Small intestine (tissue), 7 donors: ENCODE measurements around the gene SP1. TPM values are rescaled to one million over a fixed set of nuclear protein-coding genes. Genes with fewer than 3 reads are reported as not detected.

ENCODE experiments used
- DNase-seq, 2 donors: peaks; one replicate each; pipeline versions ENCODE4 v3.0.0 to v3.0.0-alpha.2; 2013
- FAIRE-seq: peaks from 2 replicates; lab custom pipeline; 2012; peaks lifted over from hg19 to GRCh38; lab: Jason Lieb, UNC
- H3K27ac ChIP-seq, 3 donors: one replicate each; pipeline ENCODE4 v1.5.1; 2013; ENCODE audit warnings: low read length in 2 of 3, mild to moderate bottlenecking in 2 of 3, control low read depth in 1 of 3, inconsistent platforms in 1 of 3, low read depth in 1 of 3, moderate library complexity in 1 of 3
- H3K27me3 ChIP-seq, 3 donors: one replicate each; pipeline ENCODE4 v1.6.1; 2013; ENCODE audit warnings: low read length in 3 of 3, inconsistent platforms in 1 of 3; ENCODE audit not compliant: control insufficient read depth in 3 of 3, insufficient read depth in 3 of 3
- H3K36me3 ChIP-seq, 3 donors: one replicate each; pipeline ENCODE4 v1.6.1; 2013; ENCODE audit warnings: low read length in 3 of 3, inconsistent platforms in 1 of 3, low read depth in 1 of 3, mild to moderate bottlenecking in 1 of 3, moderate library complexity in 1 of 3; ENCODE audit not compliant: control insufficient read depth in 3 of 3, insufficient read depth in 2 of 3
- H3K4me1 ChIP-seq, 3 donors: one replicate each; pipeline ENCODE4 v1.6.1; 2013; ENCODE audit warnings: low read length in 2 of 3, inconsistent platforms in 1 of 3, low read depth in 1 of 3, mild to moderate bottlenecking in 1 of 3, moderate library complexity in 1 of 3; ENCODE audit not compliant: control insufficient read depth in 3 of 3, insufficient read depth in 2 of 3
- H3K4me3 ChIP-seq, 3 donors: one replicate each; pipeline ENCODE4 v1.5.1; 2013; ENCODE audit warnings: low read length in 3 of 3, control low read depth in 1 of 3, inconsistent platforms in 1 of 3, low read depth in 1 of 3, mild to moderate bottlenecking in 1 of 3, moderate library complexity in 1 of 3
- H3K9me3 ChIP-seq, 2 donors: one replicate each; pipeline ENCODE4 v1.6.1; 2013; ENCODE audit warnings: low read depth in 1 of 2, low read length in 1 of 2; ENCODE audit not compliant: control insufficient read depth in 2 of 2, insufficient read depth in 1 of 2
- WGBS, 3 donors: extraction: QIAGEN DNeasy Blood & Tissue Kit; methylation state at CpG; one replicate each; pipeline ENCODE4 v1.1.7; 2013; 5-methylcytosine and 5-hydroxymethylcytosine counted together
- polyA plus RNA-seq, 4 donors: library from polyadenylated mRNA; stranded (reverse) in 3 of 4; unstranded in 1 of 4; fragments of 200-250 nt in 3 of 4; fragments of 120-200 nt in 1 of 4; gene quantifications; one replicate each; pipeline versions ENCODE4 v1.2.1 to v1.2.3, GENCODE V29; 2013
- donor health status: healthy with polysubstance abuse.
- donor health status: control.
- donor health status: control.
- donor health status: Bipolar disorder and iron deficiency.
- donor health status: healthy.

Gene SP1
- polyA plus RNA-seq, 4 donors = 13.8 to 75.6 (median 18.3) TPM

DNA sequence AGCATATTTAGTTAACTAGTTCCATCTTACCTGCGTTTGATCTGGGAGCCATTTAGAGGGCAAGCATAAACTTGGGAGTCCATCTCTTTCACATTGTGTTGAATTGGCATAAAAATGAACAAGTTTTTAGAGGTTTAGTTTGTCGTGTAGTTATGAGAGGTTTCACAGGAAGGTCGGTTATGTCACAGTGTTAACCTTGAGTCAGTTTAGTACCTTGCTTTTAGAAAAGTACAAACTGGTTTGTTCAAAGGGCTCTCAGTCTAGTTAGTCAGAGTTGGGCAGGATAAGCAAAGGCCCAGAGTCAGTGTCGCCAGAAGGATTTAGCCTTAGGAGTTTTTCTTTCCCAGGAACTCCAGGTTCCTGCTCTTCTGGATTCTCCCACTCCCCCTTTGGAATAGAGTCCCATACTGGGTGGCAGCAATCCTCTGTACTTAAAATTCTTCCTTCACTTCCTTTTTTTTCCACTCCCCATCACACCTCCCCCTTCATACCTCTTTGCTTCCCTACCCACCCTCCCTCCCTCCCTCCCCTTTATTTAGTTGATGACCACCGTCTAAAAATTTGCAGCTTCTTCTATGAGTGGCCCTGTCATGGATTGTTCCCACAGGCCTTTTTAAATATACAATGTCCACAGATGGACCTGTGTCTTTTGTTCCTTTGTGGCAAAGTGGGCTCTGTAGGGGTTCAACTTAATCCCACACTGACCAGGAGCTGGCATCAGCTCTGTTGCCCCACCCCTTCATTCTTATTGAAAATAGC, 84.0 kb downstream of the SP1 start:
- Histone ChIP-seq H3K4me1 (peaks cover 0 to 2% (median 0%) of the 10 kb centered on the region in 3 donors), H3K9me3 (no peaks in the 10 kb centered on the region), H3K36me3 (peaks cover 55 to 75% (median 61%) of the 10 kb centered on the region in 3 donors), H3K4me3 (no peak overlapping the region), H3K27me3 (no peaks in the 10 kb centered on the region), H3K27ac (no peak overlapping the region)
- 54 to 62% (median 56%) methylated on average over 5 of the region's 5 CpGs for WGBS, 3 donors
- FAIRE-seq = no peak
- no peak for DNase-seq

DNA sequence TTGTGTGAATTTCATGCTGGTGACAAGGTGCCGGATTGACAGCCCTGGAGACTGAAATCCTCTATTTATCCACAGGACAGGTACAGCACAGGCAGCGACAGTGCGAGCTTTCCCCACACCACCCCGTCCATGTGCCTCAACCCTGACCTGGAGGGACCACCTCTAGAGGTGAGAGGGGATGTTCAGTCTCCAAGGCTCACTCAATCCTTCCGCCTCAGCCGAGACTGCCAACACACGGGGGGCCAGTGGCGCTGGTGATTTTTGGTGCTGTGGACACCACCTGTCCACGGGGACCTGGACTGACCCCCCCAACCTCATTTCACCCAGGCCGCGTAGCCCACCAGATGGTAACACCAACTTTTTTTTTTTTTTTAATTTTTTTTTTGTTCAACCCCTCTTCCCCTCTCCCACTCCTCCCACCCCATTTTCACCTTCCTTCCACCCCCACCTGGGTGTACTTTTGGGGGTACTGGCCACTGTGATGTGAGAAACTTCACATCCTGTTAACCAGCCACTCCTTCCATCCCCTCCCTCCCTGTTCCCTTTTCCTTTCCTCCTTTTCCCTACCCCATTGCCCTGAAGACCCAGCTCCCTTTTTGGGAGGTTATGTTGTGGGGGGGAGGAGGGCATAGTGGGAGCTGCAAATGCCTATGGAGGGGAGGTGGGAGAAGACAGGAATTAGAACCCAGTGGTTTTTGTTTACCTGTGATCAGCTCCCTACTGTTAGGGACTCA, 84.9 kb downstream of the SP1 start:
- Histone ChIP-seq H3K4me1 (peaks cover 0 to 2% (median 0%) of the 10 kb centered on the region in 3 donors), H3K27ac (no peak overlapping the region), H3K36me3 (peaks cover 57 to 76% (median 63%) of the 10 kb centered on the region in 3 donors), H3K27me3 (no peaks in the 10 kb centered on the region), H3K9me3 (no peaks in the 10 kb centered on the region), H3K4me3 (no peak overlapping the region)
- FAIRE-seq (no peak), DNase-seq (no peak)
- 91 to 96% (median 91%) methylated on average over 11 of the region's 11 CpGs for WGBS, 3 donors

DNA sequence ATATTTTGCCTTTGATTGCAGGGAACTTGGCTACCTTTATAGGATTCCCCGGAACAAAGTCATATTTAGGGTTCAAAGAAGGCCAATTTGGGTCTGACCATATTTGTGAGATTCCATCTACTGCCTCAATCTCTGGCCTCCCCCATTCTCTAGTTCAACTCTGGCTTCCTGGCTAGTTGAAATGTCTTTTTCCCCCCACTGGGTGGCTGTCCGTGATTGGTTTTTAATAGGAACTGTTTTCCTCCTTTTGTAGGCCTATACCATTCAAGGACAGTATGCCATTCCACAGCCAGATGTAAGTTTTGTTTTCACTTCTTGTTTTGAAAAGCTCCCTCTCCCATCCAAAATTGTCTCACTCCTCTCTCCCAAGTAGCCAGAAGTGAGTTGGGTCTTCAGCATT, 85.7 kb downstream of the SP1 start:
- 65 to 68% (median 66%) methylated on average over 2 of the region's 2 CpGs for WGBS, 3 donors
- DNase-seq (no peak), FAIRE-seq (no peak)
- Histone ChIP-seq H3K27ac (no peak overlapping the region), H3K4me3 (no peak overlapping the region), H3K4me1 (peaks cover 0 to 2% (median 0%) of the 10 kb centered on the region in 3 donors), H3K27me3 (no peaks in the 10 kb centered on the region), H3K9me3 (no peaks in the 10 kb centered on the region), H3K36me3 (peaks cover 52 to 73% (median 64%) of the 10 kb centered on the region in 3 donors)

Other genes starting within 250 kb of the SP1 start
- 10 to 100 TPM in 1 of 4 donors, 1 to 10 TPM in 3; 2.9 to 23.4 (median 7.1) TPM for gene ZNF740, start 199.5 kb upstream of the SP1 start, polyA plus RNA-seq
- gene CSAD, start 199.3 kb upstream of the SP1 start, polyA plus RNA-seq = 10 to 100 TPM; 12.9 to 56.4 (median 34.4) TPM
- gene ITGB7, start 172.9 kb upstream of the SP1 start, polyA plus RNA-seq = 1 to 10 TPM; 1.8 to 9.2 (median 5.0) TPM
- 1 to 10 TPM in 2 of 4 donors, under 1 TPM in 1, not detected in 1; 0.54 to 8.0 (median 7.1) TPM for gene RARG, start 148.0 kb upstream of the SP1 start, polyA plus RNA-seq
- gene ESPL1, start 111.9 kb upstream of the SP1 start, polyA plus RNA-seq = 10 to 100 TPM in 3 of 4 donors, 1 to 10 TPM in 1; 8.0 to 48.9 (median 25.5) TPM
- gene PFDN5, start 84.6 kb upstream of the SP1 start, polyA plus RNA-seq = 1,000 to 10,000 TPM in 1 of 4 donors, 100 to 1,000 TPM in 3; 620 to 1,223 (median 795) TPM
- 10 to 100 TPM; 42.4 to 87.0 (median 66.9) TPM for gene MYG1, start 80.5 kb upstream of the SP1 start, polyA plus RNA-seq
- 10 to 100 TPM; 20.0 to 54.0 (median 33.7) TPM for gene AAAS, start 58.6 kb upstream of the SP1 start, polyA plus RNA-seq
- gene SP7, start 43.8 kb upstream of the SP1 start, polyA plus RNA-seq = under 1 TPM in 1 of 4 donors, not detected in 3; 0.01 TPM
- 10 to 100 TPM in 1 of 4 donors, under 1 TPM in 2, not detected in 1; 0.04 to 12.9 (median 0.81) TPM for gene AMHR2, start 43.7 kb downstream of the SP1 start, polyA plus RNA-seq
- 1,000 to 10,000 TPM in 1 of 4 donors, 100 to 1,000 TPM in 3; 507 to 1,038 (median 704) TPM for gene PRR13, start 61.6 kb downstream of the SP1 start, polyA plus RNA-seq
- gene PCBP2, start 71.9 kb downstream of the SP1 start, polyA plus RNA-seq = 100 to 1,000 TPM; 446 to 821 (median 494) TPM
- 1 to 10 TPM in 3 of 4 donors, under 1 TPM in 1; 0.67 to 9.0 (median 4.3) TPM for gene MAP3K12, start 119.3 kb downstream of the SP1 start, polyA plus RNA-seq
- gene TARBP2, start 121.1 kb downstream of the SP1 start, polyA plus RNA-seq = 10 to 100 TPM; 18.9 to 31.0 (median 26.9) TPM
- gene NPFF, start 127.3 kb downstream of the SP1 start, polyA plus RNA-seq = 1 to 10 TPM in 1 of 4 donors, under 1 TPM in 1, not detected in 2; 0.12 to 4.2 TPM
- 10 to 100 TPM in 3 of 4 donors, 1 to 10 TPM in 1; 8.6 to 32.9 (median 14.5) TPM for gene ATF7, start 246.2 kb downstream of the SP1 start, polyA plus RNA-seq